GM21515 (cell line): Measurements from ENCODE around the gene SMURF2.

Source experiments
- ATAC-seq: cut with Tn5 transposase; IDR thresholded peaks from one replicate; pipeline ENCODE4 v1.9.1; 2021; ENCODE audit not compliant: unreplicated experiment

SMURF2 gene

GRCh38 chr17:64505340-64506200 lies 156.5 kb downstream of the SMURF2 start:
- peak; percentile 26 for ATAC-seq

GRCh38 chr17:64504769-64505339 lies 157.3 kb downstream of the SMURF2 start:
- no peak for ATAC-seq

GRCh38 chr17:64503821-64504768 lies 158.0 kb downstream of the SMURF2 start:
- no peak for ATAC-seq

- no peak for ATAC-seq
Measured at GRCh38 chr17:64503341-64503740, 158.8 kb downstream of the SMURF2 start.

GRCh38 chr17:64502809-64503208 lies 159.3 kb downstream of the SMURF2 start:
- ATAC-seq: no peak

- no peak for ATAC-seq
Measured at GRCh38 chr17:64502021-64502420, 160.1 kb downstream of the SMURF2 start.

- ATAC-seq: no peak
Measured at GRCh38 chr17:64500862-64501765, 161.0 kb downstream of the SMURF2 start.

- ATAC-seq: no peak
Measured at GRCh38 chr17:64500487-64500859, 161.6 kb downstream of the SMURF2 start.

GRCh38 chr17:64499805-64500486 lies 162.2 kb downstream of the SMURF2 start:
- ATAC-seq: no peak

GRCh38 chr17:64498308-64499203 lies 163.6 kb downstream of the SMURF2 start:
- ATAC-seq: no peak

GRCh38 chr17:64497565-64498035 lies 164.5 kb downstream of the SMURF2 start:
- peak; percentile 10 for ATAC-seq

GRCh38 chr17:64496786-64497564 lies 165.1 kb downstream of the SMURF2 start, which contains the start of gene POLG2:
POLG2 (minus strand) TSS chr17:64497054; CDS start chr17:64496968, 86 bp downstream.
- peak; percentile 75 for ATAC-seq

- ATAC-seq: no peak
Measured at GRCh38 chr17:64496348-64496785, 165.7 kb downstream of the SMURF2 start.
